Measurements from ENCODE around the gene CYP4F12.

- TF ChIP-seq EZH2 (IDR thresholded peaks at IDR 0.05) (no peak), POLR2AphosphoS5 (IDR thresholded peaks at IDR 0.05; ENCODE audit: borderline replicate concordance, low read depth, low read length) (no peak)
Measured at GRCh38 chr19:15737722-15738121, 64.8 kb downstream of the CYP4F12 start, which contains the start of gene OR10H3.

All from SK-N-MC (cell line).